HG03571 (cell line): Measurements from ENCODE around the gene TUBB3.
"Not testable (repeated sequence)": the region's sequence is repeated elsewhere in the genome, so short reads cannot be mapped to it uniquely, and the experiment has no call there.

Experiments
- ATAC-seq: cut with Tn5 transposase; IDR thresholded peaks from one replicate; pipeline ENCODE4 v1.9.1; 2021; ENCODE audit not compliant: unreplicated experiment

TUBB3 gene

GRCh38 chr16:89964201-89964600, 41.1 kb downstream of the TUBB3 start:
- no peak for ATAC-seq

DNA sequence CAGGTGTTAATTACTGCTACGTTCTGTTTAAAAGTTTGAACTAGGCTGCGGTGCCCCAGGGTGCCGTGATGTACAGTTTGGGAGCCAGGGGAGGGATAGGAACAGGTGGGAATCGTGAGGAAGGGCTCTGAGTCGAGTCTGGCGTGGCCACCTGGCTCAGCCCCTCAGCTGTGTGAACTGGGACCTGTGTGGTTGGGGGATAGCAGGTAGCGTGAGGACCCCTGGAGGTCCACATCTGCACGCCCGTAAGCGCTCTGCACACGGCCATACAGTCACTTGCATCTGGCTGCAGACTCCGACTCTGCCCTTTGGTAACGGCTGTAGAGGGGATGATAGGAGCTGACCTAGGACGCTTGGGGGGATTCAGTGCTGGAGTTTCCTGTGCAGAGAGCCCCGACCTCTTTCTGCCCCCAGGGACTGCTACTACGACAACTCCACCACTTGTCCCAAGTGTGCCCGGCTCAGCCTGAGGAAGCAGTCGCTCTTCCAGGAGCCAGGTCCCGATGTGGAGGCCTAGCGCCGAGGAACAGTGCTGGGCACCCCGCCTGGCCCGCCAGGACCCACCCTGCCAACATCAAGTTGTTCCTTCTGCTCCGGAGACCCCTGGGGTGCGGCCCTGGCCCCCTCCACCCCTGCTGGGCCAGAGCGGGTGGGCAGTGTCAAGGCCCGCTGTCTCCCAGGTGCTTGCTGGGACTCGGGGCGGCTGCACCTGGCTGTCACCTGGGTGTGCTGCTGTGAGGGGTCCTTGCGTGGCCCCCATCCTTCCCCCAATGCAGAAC, 42.5 kb downstream of the TUBB3 start:
- no peak for ATAC-seq

DNA sequence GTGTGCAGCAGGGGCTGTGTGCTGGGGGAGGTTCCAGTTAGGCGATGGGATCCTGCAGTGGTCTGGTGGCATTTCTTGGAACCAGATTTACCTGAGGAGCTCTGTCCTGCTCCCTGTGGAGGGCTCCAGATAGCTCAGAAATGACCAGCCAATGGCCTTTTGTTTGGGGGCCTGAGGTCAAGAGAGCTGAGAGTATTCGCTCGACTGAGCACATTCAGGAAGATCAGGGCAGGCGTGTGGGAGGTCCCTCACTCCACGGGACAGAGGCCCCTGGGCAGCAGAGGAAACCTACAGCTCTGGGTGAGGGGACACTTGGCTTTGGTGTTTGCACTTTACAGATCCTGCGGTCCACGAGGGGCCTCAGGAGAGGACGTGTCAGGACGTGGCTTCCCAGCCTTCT, 43.6 kb downstream of the TUBB3 start:
- ATAC-seq: no peak

- ATAC-seq: not testable (repeated sequence)
Measured at GRCh38 chr16:89967436-89967835, 44.3 kb downstream of the TUBB3 start.

DNA sequence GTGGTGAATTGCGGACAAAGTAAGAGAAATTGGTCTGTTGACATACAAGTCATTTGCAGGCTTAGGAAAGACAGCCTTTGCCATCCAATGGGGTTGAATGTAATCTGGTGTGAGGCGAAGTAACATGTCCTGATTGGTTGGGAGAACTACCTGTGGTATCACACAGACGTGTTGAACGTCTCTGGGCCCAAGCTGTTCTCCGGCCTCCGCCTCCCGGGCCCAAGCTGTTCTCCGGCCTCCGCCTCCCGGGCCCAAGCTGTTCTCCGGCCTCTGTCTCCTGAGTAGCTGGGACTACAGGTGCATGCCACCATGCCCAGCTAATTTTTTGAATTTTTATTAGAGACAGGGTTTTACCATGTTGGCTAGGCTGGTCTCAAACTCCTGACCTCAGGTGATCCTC, 44.9 kb downstream of the TUBB3 start:
- not testable (repeated sequence) for ATAC-seq

GRCh38 chr16:89969741-89970410, 46.7 kb downstream of the TUBB3 start:
- no peak for ATAC-seq

- no peak for ATAC-seq
Measured at GRCh38 chr16:89971495-89972243, 48.5 kb downstream of the TUBB3 start.

DNA sequence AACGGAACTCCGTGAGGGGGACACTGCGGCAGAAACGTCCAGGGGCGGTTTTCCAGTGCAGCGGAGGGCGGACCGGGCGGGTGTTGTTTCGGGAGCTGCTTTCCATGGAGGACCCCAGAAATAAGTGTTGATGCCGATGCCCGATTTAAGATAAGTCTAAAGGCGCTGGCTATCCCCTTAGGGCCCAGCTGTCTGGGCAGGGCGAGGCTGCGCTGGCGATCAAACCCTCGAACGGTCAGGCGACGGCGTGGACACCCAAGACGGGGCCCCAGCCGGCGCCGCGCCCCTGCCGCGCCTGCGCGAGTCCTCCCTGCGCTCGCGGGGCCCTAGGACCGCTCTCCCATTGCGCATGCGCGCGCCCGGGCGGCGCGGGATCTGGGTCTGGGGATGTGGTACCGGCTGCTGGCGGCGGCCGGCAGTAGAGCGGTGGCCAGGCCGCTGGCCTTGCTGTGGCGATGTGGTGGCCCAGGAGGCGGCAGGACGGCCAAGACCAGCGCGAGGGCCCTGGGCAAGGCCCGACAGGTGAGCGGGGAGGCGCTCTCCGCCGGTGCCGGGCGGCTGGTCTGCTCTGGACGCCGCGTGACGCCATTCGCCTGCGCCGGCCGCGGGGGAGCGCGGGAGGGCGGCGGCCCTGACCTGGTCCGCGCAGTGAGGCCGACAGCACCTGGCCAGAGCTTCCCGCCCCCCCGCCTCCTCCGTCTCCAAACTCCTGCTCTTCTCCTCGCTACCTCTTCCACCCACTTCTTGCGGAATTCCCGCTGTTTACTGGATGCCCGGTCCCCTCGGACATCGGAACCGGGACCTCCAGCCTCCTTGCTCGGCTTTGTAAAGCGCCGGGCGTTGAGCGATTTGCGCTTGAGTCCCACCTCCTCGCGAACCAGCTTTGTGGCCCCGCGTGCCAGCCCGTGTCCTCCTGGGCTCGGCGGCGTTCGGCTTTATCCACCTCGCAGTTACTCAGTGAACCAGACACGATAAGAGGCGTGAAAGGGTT, 49.4 kb downstream of the TUBB3 start:
- peak; percentile 76 for ATAC-seq

- ATAC-seq: no peak
Measured at GRCh38 chr16:89973235-89973634, 50.1 kb downstream of the TUBB3 start.

GRCh38 chr16:89973654-89974335, 50.7 kb downstream of the TUBB3 start:
- no peak for ATAC-seq

GRCh38 chr16:89974870-89975269, 51.7 kb downstream of the TUBB3 start:
- ATAC-seq: no peak

DNA sequence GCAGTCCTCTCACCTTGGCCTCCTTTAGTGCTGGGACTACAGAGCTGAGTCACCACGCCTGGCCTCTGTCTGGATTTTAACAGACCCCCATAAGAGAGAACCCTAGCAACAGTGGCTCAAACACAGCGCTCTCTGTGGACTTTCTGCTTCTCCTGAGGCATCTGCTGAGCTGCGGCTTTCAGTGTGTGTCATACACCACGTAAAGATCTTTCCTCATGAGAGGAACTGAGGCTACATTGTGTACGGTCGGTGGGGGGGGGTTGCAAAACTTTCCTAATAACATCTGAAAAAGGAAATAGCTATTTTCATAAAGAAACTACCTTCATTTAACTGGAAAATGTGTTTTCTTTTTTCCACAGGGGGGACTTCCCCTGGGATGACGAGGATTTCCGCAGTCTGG, 58.3 kb downstream of the TUBB3 start:
- ATAC-seq: no peak

GRCh38 chr16:89982318-89982717, 59.2 kb downstream of the TUBB3 start:
- ATAC-seq: no peak

DNA sequence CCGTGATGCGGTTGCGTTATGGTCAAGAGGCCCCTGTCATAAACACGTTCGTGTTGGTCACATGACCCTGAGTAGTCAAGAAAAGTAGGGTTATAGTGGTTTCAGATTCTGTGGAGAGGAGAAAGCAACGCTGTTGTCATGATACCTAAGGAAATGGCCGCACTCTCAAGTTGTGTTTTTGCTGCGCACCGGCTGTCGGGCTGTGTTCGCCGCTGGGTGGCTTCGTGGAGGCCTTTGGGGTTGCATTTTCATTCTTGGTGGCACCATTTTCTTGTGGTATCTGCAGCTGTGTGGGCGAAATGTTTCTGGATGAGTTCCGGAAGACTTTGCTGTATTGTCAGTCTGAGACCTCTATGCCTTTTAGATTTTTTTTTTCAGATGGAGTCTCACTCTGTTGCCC, 60.4 kb downstream of the TUBB3 start:
- no peak for ATAC-seq

- ATAC-seq: no peak
Measured at GRCh38 chr16:89984216-89984615, 61.1 kb downstream of the TUBB3 start.

- no peak for ATAC-seq
Measured at GRCh38 chr16:89985219-89985618, 62.1 kb downstream of the TUBB3 start.
